ENCODE results near the gene C1QTNF4. TPM values are rescaled to one million over a fixed set of nuclear protein-coding genes. Genes with fewer than 3 reads are reported as not detected.

C1QTNF4 gene
- polyA plus RNA-seq (0.10 TPM in 1 of 3 replicates, not detected in the others), polyA minus RNA-seq (not detected in 3 replicates)
- polyA plus RNA-seq (2011; ENCODE audit: low read depth): 0.20 TPM
- 0.04 TPM in 1 of 2 replicates, not detected in the other for polyA plus RNA-seq (2011; cell fraction: cytosol; rRNA removed)
- polyA plus RNA-seq (2011; cell fraction: nucleus; rRNA removed): 0.09 and 0.27 TPM in 2 replicates
- polyA plus RNA-seq (2012; ENCODE audit: low replicate concordance): 0.41 TPM in 1 of 2 replicates, not detected in the other
- polyA minus RNA-seq (2011; cell fraction: cytosol; rRNA and poly(A)+ RNA removed): not detected
- polyA minus RNA-seq (2011; cell fraction: nucleus; rRNA and poly(A)+ RNA removed): 0.47 TPM in 1 of 2 replicates, not detected in the other

DNA sequence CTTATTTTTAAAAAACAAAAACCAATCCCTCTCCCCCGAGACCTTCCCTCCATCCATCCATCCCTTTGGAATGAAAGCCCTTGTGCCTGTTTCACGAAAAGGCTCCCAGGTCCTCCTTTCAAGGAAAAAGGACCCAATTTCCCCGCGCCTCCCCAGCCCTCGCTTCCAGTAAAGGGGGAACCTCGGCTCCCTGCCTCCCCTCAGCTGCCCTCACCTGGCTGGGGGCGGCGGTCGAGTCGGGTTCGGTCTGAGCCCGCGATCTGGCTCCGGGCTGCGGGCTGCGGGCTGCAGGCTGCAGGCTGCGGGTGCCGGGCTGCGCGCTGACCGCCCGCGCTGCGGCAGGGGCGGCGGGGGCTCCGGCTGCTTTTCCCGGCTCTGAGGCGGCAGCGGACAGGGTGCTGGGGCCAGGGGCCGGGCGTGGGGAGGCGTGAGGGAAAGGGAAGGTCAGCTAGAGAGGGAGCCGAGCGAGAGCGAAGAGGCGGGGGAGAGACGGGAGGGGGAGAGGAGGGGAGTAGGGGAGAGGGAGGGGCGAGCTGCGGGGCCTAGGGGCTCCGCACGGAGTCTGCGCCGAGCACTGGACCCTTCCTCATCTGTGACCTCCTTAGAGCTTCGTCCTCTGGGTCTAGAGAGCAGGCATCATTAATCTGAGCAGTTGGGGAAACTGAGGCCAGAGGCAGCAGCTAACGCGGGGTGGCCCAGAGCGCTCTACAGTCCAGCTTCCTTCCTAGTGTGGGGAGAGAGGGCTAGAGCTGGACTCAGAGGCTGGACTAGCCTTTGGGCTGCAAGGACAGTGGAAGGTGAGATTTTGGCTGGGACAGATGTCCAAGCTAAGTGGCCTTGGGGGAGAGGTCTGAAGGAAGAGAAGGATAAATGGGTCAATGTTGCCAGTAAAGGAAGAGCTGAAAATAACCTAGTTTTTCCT is at the start of gene C1QTNF4:
C1QTNF4 (minus strand) TSS at position 478 of the 922 bp plus-strand sequence. CDS start 3,601 bp downstream, outside the sequence.
- Histone ChIP-seq H3K9me3 (ENCODE audit: control insufficient read depth, low read depth, low read length) (no peaks in the 10 kb centered on the region), H3K4me1 (ENCODE audit: control insufficient read depth, extremely low read depth, insufficient read depth, low read length) (peaks cover 3% of the 10 kb centered on the region), H3K36me3 (ENCODE audit: control insufficient read depth in 2 of 2, extremely low read depth in 1 of 2, insufficient read depth in 2 of 2, low read length in 2 of 2) (no peaks in the 10 kb centered on the region), H3K4me3 (ENCODE audit: control insufficient read depth in 2 of 3, extremely low read depth in 1 of 3, insufficient read depth in 2 of 3, low read depth in 1 of 3, low read length in 3 of 3) (peak within 1 kb of the TSS in 1 of 3 experiments; percentile 20), H4K20me1 (ENCODE audit: control insufficient read depth, extremely low read depth, insufficient read depth, low read length) (peaks cover 3% of the 10 kb centered on the region), H3K4me2 (ENCODE audit: control insufficient read depth, extremely low read depth, insufficient read depth, low read depth, low read length) (peak within 1 kb of the TSS; percentile 46), H3K9me1 (ENCODE audit: control insufficient read depth, extremely low read depth, insufficient read depth, low read length) (no peaks in the 10 kb centered on the region), H3K79me2 (ENCODE audit: control insufficient read depth, insufficient read depth, low read length) (no peaks in the 10 kb centered on the region), H2AFZ (ENCODE audit: control insufficient read depth, low read length) (no peak within 1 kb of the TSS), H3K27me3 (ENCODE audit: control insufficient read depth, extremely low read depth, insufficient read depth, low read length) (peaks cover 63% of the 10 kb centered on the region), H3K9ac (ENCODE audit: control insufficient read depth, extremely low read depth, insufficient read depth, low read length) (no peak within 1 kb of the TSS), H3K27ac (ENCODE audit: control insufficient read depth, insufficient read depth, low read length) (no peak within 1 kb of the TSS)
- dilution Hi-C loops (cut with MboI; ENCODE audit: extremely low pct_ligation_motif_present, low sequenced_read_pairs): no loop called here
- FAIRE-seq: no peak
- DNase-seq (ENCODE audit: low read depth, low spot score): no peak
- TF ChIP-seq EZH2 (IDR thresholded peaks at IDR 0.05; ENCODE audit: low read length): peak; percentile 89
- TF ChIP-seq, protein P1, sequence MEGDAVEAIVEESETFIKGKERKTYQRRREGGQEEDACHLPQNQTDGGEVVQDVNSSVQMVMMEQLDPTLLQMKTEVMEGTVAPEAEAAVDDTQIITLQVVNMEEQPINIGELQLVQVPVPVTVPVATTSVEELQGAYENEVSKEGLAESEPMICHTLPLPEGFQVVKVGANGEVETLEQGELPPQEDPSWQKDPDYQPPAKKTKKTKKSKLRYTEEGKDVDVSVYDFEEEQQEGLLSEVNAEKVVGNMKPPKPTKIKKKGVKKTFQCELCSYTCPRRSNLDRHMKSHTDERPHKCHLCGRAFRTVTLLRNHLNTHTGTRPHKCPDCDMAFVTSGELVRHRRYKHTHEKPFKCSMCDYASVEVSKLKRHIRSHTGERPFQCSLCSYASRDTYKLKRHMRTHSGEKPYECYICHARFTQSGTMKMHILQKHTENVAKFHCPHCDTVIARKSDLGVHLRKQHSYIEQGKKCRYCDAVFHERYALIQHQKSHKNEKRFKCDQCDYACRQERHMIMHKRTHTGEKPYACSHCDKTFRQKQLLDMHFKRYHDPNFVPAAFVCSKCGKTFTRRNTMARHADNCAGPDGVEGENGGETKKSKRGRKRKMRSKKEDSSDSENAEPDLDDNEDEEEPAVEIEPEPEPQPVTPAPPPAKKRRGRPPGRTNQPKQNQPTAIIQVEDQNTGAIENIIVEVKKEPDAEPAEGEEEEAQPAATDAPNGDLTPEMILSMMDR (optimal IDR thresholded peaks at IDR 0.05 in 1 of 3, IDR thresholded peaks at IDR 0.05 in 1 of 3, conservative IDR thresholded peaks at IDR 0.05 in 1 of 3; ENCODE audit: extremely low read depth in 1 of 3, insufficient read depth in 2 of 3, low read length in 3 of 3): no peak

DNA sequence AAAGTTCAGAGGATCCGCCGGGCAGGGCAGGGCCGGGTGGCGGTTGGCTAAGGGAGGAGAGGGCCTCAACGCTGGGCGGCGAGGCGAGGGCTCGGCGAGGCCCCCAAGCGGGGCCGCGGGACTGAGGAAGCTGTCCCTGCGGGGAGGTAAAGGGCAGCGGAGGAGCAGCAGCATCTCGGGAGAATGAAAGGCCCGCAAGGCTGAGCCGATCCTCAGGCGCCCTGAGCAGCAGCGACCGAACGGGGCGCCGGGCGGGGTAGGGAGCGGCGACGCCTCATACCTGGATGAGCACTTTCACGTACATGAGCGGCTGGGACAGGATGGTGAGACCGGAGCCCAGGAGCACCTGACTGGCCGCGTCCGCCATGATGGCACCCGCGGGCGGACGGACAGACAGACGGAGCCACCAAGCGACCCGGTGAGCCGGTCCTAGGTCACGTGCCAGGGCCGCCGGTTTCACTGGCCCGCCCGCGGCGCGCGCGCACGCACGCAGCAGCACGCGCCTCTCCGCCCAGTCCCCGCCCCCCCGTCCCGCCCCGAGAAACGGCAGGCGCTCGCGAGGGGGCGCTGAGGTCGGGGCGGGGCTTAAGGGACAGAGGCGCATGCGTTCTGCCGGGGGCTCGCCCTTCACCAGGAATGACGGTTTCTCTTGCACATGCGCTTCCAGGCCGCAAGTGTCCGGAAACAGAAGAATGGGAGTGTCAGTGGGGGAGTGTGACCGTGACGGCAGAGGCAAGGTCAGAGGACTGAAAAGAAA is 48.1 kb upstream of the C1QTNF4 start, which contains the start of gene MTCH2:
MTCH2 (minus strand) TSS at position 461 of the 757 bp plus-strand sequence; CDS start at position 367, 94 bp downstream.
- Histone ChIP-seq H3K9me1 (ENCODE audit: control insufficient read depth, extremely low read depth, insufficient read depth, low read length) (no peaks in the 10 kb centered on the region), H3K9me3 (ENCODE audit: control insufficient read depth, low read depth, low read length) (no peaks in the 10 kb centered on the region), H3K36me3 (ENCODE audit: control insufficient read depth in 2 of 2, extremely low read depth in 1 of 2, insufficient read depth in 2 of 2, low read length in 2 of 2) (peaks cover 7% of the 10 kb centered on the region in 2 experiments), H3K79me2 (ENCODE audit: control insufficient read depth, insufficient read depth, low read length) (peaks cover 32% of the 10 kb centered on the region), H4K20me1 (ENCODE audit: control insufficient read depth, extremely low read depth, insufficient read depth, low read length) (no peaks in the 10 kb centered on the region), H3K4me3 (ENCODE audit: control insufficient read depth in 2 of 3, extremely low read depth in 1 of 3, insufficient read depth in 2 of 3, low read depth in 1 of 3, low read length in 3 of 3) (peak within 1 kb of the TSS; percentile 84 to 96 (median 95)), H3K4me2 (ENCODE audit: control insufficient read depth, extremely low read depth, insufficient read depth, low read depth, low read length) (peak within 1 kb of the TSS; percentile 89), H3K27me3 (ENCODE audit: control insufficient read depth, extremely low read depth, insufficient read depth, low read length) (no peaks in the 10 kb centered on the region), H3K27ac (ENCODE audit: control insufficient read depth, insufficient read depth, low read length) (peak within 1 kb of the TSS; percentile 92), H2AFZ (ENCODE audit: control insufficient read depth, low read length) (peak within 1 kb of the TSS; percentile 92), H3K9ac (ENCODE audit: control insufficient read depth, extremely low read depth, insufficient read depth, low read length) (peak within 1 kb of the TSS; percentile 96), H3K4me1 (ENCODE audit: control insufficient read depth, extremely low read depth, insufficient read depth, low read length) (peaks cover 11% of the 10 kb centered on the region)
- TF ChIP-seq EZH2 (IDR thresholded peaks at IDR 0.05; ENCODE audit: low read length): no peak
- TF ChIP-seq, protein P1 (optimal IDR thresholded peaks at IDR 0.05 in 1 of 3, IDR thresholded peaks at IDR 0.05 in 1 of 3, conservative IDR thresholded peaks at IDR 0.05 in 1 of 3; ENCODE audit: extremely low read depth in 1 of 3, insufficient read depth in 2 of 3, low read length in 3 of 3): peak in 2 of 3 experiments; percentile 10 to 28
- dilution Hi-C loops (cut with MboI; ENCODE audit: extremely low pct_ligation_motif_present, low sequenced_read_pairs): no loop called here
- FAIRE-seq: no peak
- DNase-seq (ENCODE audit: low read depth, low spot score): peak; percentile 82
